Gastroesophageal sphincter (tissue), 4 donors: ENCODE data around the gene CCDC91. TPM values are rescaled to one million over a fixed set of nuclear protein-coding genes. Genes with fewer than 3 reads are reported as not detected.

ENCODE experiments used
- ATAC-seq: fragments of 150-250 bp; one replicate; pipeline ENCODE4 v1.9.1; 2016; ENCODE audit warnings: mild to moderate bottlenecking, moderate library complexity
- H3K27ac ChIP-seq, 4 donors: fragments of 200-600 bp; sonication (generic) in 3 of 4; 1 replicate in 3 of 4; 2 replicates in 1 of 4; pipeline ENCODE4 v1.5.1; 2016 to 2019
- H3K27me3 ChIP-seq: fragments of 200-600 bp; sonication (generic); one replicate; pipeline ENCODE4 v1.5.1; 2019
- H3K36me3 ChIP-seq, 2 donors: fragments of 200-600 bp; sonication (generic); one replicate each; pipeline ENCODE4 v1.5.1; 2019; ENCODE audit warnings: control low read depth in 1 of 2
- H3K4me1 ChIP-seq, 3 donors: fragments of 200-600 bp; sonication (generic); 1 replicate in 2 of 3; 2 replicates in 1 of 3; pipeline ENCODE4 v1.5.1; 2016 to 2019; ENCODE audit warnings: control low read depth in 2 of 3
- H3K4me3 ChIP-seq, 2 donors: fragments of 200-600 bp; sonication (generic); one replicate each; pipeline ENCODE4 v1.5.1; 2019; ENCODE audit warnings: mild to moderate bottlenecking in 1 of 2, moderate library complexity in 1 of 2
- H3K9me3 ChIP-seq, 3 donors: fragments of 200-600 bp; sonication (generic); one replicate each; pipeline ENCODE4 v1.5.1; 2017 to 2019; ENCODE audit warnings: control low read depth in 2 of 3
- EP300 ChIP-seq: sonication (generic); formaldehyde crosslinking; IDR thresholded peaks from one replicate; pipeline ENCODE4 v1.6.1; 2017; ENCODE audit warnings: antibody characterized with exemption, mild to moderate bottlenecking
- POLR2A ChIP-seq, 2 donors: fragments of 450-650 bp; IDR thresholded peaks; one replicate each; pipeline ENCODE4 v1.6.1; 2017; ENCODE audit warnings: antibody characterized with exemption in 2 of 2, mild to moderate bottlenecking in 2 of 2, moderate library complexity in 1 of 2
- POLR2AphosphoS5 ChIP-seq: sonication (generic); formaldehyde crosslinking; IDR thresholded peaks from one replicate; pipeline ENCODE4 v1.6.1; 2017; ENCODE audit warnings: antibody characterized with exemption
- WGBS, 2 donors: methylation state at CpG; one replicate each; pipeline ENCODE4 v1.1.5; 2018; ENCODE audit warnings: low coverage in 1 of 2; 5-methylcytosine and 5-hydroxymethylcytosine counted together
- total RNA-seq, 4 donors: library from RNA; depleted of rRNA; stranded (reverse); fragments of >200 nt; gene quantifications; one replicate each; pipeline ENCODE4 v1.1.0, GENCODE V29; 2016
- TF ChIP-seq, protein P1 (sequence below), 4 experiments: fragments of 200-600 bp in 2 of 4; fragments of 450-650 bp in 2 of 4; sonication (generic) in 1 of 4; IDR thresholded peaks; one replicate each; pipeline ENCODE4 v1.5.1; 2017 to 2019; ENCODE audit warnings: antibody characterized with exemption in 4 of 4, mild to moderate bottlenecking in 2 of 4, moderate library complexity in 2 of 4

Gene CCDC91
- total RNA-seq, 4 donors from 2014 or later: 53.1 to 93.4 (median 64.0) TPM

DNA sequence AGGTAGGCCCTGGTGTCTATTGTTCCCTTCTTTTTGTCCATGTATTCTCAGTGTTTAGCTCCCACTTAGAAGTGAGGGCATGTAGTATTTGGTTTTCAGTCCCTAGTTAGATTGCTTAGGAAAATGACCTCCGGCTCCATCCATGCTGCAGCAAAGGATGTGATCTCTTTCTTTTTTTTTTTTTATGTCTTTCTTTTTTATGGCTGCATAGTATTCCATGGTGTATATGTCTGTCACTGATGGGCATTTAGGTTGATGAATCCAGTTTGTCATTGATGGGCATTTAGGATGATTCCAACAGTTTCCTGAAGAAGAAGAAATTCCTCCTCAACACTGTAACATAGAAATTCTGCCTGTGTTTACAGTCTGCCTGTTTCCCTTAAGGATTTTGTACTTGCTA, 231.1 kb downstream of the CCDC91 start:
- peaks cover 0 to 13% (median 0%) of the 10 kb centered on the region in 3 donors for H3K4me1 ChIP-seq
- no peaks in the 10 kb centered on the region for H3K36me3 ChIP-seq
- WGBS, 2 donors: 80 to 100% methylated on average over 1 of the region's 1 CpG
- no peak overlapping the region for H3K27ac ChIP-seq
- H3K9me3 ChIP-seq: no peaks in the 10 kb centered on the region
- ATAC-seq: no peak
- H3K27me3 ChIP-seq: no peaks in the 10 kb centered on the region
- no peak overlapping the region for H3K4me3 ChIP-seq
- TF ChIP-seq POLR2A (IDR thresholded peaks at IDR 0.05) (no peak), POLR2AphosphoS5 (no peak), EP300 (no peak)
- TF ChIP-seq, protein P1, sequence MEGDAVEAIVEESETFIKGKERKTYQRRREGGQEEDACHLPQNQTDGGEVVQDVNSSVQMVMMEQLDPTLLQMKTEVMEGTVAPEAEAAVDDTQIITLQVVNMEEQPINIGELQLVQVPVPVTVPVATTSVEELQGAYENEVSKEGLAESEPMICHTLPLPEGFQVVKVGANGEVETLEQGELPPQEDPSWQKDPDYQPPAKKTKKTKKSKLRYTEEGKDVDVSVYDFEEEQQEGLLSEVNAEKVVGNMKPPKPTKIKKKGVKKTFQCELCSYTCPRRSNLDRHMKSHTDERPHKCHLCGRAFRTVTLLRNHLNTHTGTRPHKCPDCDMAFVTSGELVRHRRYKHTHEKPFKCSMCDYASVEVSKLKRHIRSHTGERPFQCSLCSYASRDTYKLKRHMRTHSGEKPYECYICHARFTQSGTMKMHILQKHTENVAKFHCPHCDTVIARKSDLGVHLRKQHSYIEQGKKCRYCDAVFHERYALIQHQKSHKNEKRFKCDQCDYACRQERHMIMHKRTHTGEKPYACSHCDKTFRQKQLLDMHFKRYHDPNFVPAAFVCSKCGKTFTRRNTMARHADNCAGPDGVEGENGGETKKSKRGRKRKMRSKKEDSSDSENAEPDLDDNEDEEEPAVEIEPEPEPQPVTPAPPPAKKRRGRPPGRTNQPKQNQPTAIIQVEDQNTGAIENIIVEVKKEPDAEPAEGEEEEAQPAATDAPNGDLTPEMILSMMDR (IDR thresholded peaks at IDR 0.05): no peak

DNA sequence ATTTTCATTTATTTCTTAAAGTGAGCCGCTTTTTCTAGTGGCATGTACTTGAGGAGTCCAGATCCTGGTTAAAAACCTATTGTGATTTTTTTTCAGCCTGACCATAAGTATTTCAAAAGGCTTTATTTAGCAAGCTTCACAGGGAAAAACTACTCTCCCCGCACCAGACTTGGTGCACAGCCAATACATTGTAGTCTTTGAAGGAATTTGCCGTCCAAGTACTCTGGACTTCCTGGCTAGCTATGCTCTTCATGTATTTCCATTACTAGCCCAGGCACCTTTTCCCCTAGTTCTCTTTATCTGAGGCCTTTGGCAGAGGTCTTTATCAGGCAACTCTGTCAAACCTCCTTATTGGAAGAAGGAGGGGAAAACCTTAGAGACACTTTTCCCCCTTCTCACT, 234.7 kb downstream of the CCDC91 start:
- Histone ChIP-seq H3K36me3 (no peaks in the 10 kb centered on the region), H3K27ac (no peak overlapping the region), H3K4me3 (no peak overlapping the region), H3K27me3 (no peaks in the 10 kb centered on the region), H3K4me1 (peaks cover 0 to 13% (median 0%) of the 10 kb centered on the region in 3 donors), H3K9me3 (no peaks in the 10 kb centered on the region)
- TF ChIP-seq POLR2AphosphoS5 (no peak), EP300 (no peak), POLR2A (IDR thresholded peaks at IDR 0.05) (no peak)
- TF ChIP-seq, protein P1 (IDR thresholded peaks at IDR 0.05): no peak
- ATAC-seq: no peak
- WGBS, 2 donors: 27 to 100% methylated on average over 1 to 3 of the region's 3 CpGs

DNA sequence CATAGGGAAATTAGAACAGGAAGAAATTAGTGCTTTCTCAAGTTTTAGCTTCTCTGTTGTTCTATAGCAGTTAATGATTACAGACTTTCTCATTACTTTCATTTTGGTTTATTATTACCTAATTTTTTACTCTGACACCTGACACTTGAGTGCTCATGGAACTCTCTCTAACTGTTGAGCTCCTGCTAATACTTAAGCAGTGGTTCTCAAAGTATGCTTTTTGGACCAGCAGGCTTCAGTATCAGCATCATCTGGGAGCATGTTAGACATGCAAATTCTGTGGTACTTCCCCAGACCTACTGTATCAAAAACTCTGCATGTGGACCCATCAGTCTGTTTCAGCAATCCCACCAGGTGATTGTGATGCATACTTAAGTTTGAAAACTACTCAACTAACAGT, 235.3 kb downstream of the CCDC91 start:
- Histone ChIP-seq H3K4me1 (peaks cover 0 to 13% (median 0%) of the 10 kb centered on the region in 3 donors), H3K27me3 (no peaks in the 10 kb centered on the region), H3K36me3 (no peaks in the 10 kb centered on the region), H3K9me3 (no peaks in the 10 kb centered on the region), H3K27ac (no peak overlapping the region), H3K4me3 (no peak overlapping the region)
- ATAC-seq: no peak
- TF ChIP-seq POLR2A (IDR thresholded peaks at IDR 0.05) (no peak), EP300 (no peak)

DNA sequence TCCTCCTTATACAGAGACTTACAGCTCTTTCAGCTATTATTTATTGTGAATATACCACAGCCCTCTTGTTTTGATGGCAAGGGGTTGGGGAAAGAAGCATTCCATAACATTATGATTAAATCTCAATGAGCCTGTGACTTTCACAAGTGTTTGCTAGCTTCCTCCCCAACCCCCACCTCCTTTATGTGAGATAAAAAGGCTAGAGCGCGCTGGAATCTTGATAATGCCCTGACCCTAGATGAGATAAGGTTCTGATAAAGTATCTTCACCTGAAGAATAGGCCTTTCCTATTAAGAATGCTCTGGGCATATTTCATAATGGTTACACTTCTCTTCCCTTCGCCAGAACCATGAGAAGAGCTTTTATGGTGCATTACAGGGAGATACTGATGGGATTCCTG, 236.8 kb downstream of the CCDC91 start:
- H3K9me3 ChIP-seq: no peaks in the 10 kb centered on the region
- H3K36me3 ChIP-seq: no peaks in the 10 kb centered on the region
- no peak overlapping the region for H3K27ac ChIP-seq
- no peak for TF ChIP-seq EP300
- TF ChIP-seq, protein P1 (IDR thresholded peaks at IDR 0.05): no peak
- TF ChIP-seq POLR2A (IDR thresholded peaks at IDR 0.05): no peak
- TF ChIP-seq POLR2AphosphoS5: no peak
- no peaks in the 10 kb centered on the region for H3K27me3 ChIP-seq
- peaks cover 0 to 13% (median 0%) of the 10 kb centered on the region in 3 donors for H3K4me1 ChIP-seq
- 93 to 100% methylated on average over 3 of the region's 3 CpGs for WGBS, 2 donors
- no peak overlapping the region for H3K4me3 ChIP-seq
- ATAC-seq: no peak

DNA sequence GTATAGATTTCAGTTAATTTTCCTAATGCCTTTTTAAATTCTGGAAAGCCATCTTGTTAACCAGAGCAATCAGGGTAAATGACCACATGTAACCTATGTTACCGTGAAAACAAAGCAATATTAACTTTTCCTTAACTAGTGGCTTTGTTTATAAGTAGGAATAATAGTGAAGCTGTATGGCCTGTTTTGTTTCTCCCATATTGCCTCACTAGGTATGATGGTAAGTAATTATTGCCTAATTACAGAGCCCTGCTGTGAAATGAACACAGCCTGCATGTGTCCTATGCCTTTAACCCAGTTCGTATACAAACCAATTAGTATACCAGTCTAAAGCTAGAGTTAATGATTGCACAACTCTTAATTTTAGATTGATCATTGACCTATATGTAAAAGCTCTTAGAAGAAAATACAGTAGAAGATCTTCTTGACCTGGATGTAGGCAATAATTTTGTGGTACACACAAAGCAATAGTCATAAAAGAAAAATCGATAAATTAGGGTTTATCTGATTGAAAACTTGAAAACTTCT, 249.9 kb downstream of the CCDC91 start:
- ATAC-seq: no peak
- TF ChIP-seq POLR2A (IDR thresholded peaks at IDR 0.05): no peak
- no peak for TF ChIP-seq POLR2AphosphoS5
- TF ChIP-seq, protein P1 (IDR thresholded peaks at IDR 0.05): no peak
- no peak for TF ChIP-seq EP300
- no peaks in the 10 kb centered on the region for H3K36me3 ChIP-seq
- H3K4me1 ChIP-seq: no peaks in the 10 kb centered on the region
- H3K27ac ChIP-seq: no peak overlapping the region
- H3K4me3 ChIP-seq: no peak overlapping the region
- H3K27me3 ChIP-seq: no peaks in the 10 kb centered on the region
- WGBS, 2 donors: 72 to 100% methylated on average over 3 of the region's 3 CpGs
- H3K9me3 ChIP-seq: no peaks in the 10 kb centered on the region
